CD4-positive, alpha-beta T cell treated with Interleukin-4 for 1 hour (primary cell): ENCODE results near the gene PPA1.
"Not testable (repeated sequence)": the region's sequence is repeated elsewhere in the genome, so short reads cannot be mapped to it uniquely, and the experiment has no call there.

Experiments used
- DNase-seq, 2 donors: peaks; one replicate each; pipeline ENCODE4 v3.0.0-alpha.2; 2020 to 2022

PPA1 gene

GRCh38 chr10:70164163-70164562 is 69.1 kb downstream of the PPA1 start:
- DNase-seq, result peak in 1 of 2 donors; percentile 27

GRCh38 chr10:70163448-70163847 is 69.8 kb downstream of the PPA1 start:
- DNase-seq, result no peak

- DNase-seq, result peak; percentile 44 to 76
These were observed 70.4 kb downstream of the PPA1 start for GRCh38 chr10:70162892-70163201.

- DNase-seq, result peak in 1 of 2 donors; percentile 33
These were observed 70.9 kb downstream of the PPA1 start for GRCh38 chr10:70162151-70162891.

GRCh38 chr10:70160798-70161197 is 72.4 kb downstream of the PPA1 start:
- DNase-seq, result no peak

- DNase-seq, result not testable (repeated sequence)
These were observed 73.9 kb downstream of the PPA1 start for GRCh38 chr10:70159366-70159765.

- no peak for DNase-seq
These were observed 75.1 kb downstream of the PPA1 start for GRCh38 chr10:70158113-70158512.

- DNase-seq, result no peak
These were observed 77.9 kb downstream of the PPA1 start for GRCh38 chr10:70155255-70155838.
